Vagina (tissue), 2 donors: Measurements from ENCODE around the gene S1PR5.

Source experiments
- POLR2A ChIP-seq, 2 donors: fragments of 450-650 bp; IDR thresholded peaks; one replicate each; pipeline ENCODE4 v1.6.1; 2017; ENCODE audit warnings: antibody characterized with exemption in 2 of 2, mild to moderate bottlenecking in 2 of 2, moderate library complexity in 2 of 2
- TF ChIP-seq, protein P1 (sequence below), 3 experiments: fragments of 450-650 bp in 2 of 3; fragments of 200-600 bp in 1 of 3; sonication (generic) in 1 of 3; IDR thresholded peaks; one replicate each; pipeline ENCODE4 v1.5.1; 2017 to 2019; ENCODE audit warnings: antibody characterized with exemption in 3 of 3, mild to moderate bottlenecking in 2 of 3, moderate library complexity in 2 of 3

- TF ChIP-seq, protein P1, sequence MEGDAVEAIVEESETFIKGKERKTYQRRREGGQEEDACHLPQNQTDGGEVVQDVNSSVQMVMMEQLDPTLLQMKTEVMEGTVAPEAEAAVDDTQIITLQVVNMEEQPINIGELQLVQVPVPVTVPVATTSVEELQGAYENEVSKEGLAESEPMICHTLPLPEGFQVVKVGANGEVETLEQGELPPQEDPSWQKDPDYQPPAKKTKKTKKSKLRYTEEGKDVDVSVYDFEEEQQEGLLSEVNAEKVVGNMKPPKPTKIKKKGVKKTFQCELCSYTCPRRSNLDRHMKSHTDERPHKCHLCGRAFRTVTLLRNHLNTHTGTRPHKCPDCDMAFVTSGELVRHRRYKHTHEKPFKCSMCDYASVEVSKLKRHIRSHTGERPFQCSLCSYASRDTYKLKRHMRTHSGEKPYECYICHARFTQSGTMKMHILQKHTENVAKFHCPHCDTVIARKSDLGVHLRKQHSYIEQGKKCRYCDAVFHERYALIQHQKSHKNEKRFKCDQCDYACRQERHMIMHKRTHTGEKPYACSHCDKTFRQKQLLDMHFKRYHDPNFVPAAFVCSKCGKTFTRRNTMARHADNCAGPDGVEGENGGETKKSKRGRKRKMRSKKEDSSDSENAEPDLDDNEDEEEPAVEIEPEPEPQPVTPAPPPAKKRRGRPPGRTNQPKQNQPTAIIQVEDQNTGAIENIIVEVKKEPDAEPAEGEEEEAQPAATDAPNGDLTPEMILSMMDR (IDR thresholded peaks at IDR 0.05) = no peak
- TF ChIP-seq POLR2A (IDR thresholded peaks at IDR 0.05) = no peak
Observed at GRCh38 chr19:10548746-10549276, 31.6 kb upstream of the S1PR5 start.
